ENCODE data around the gene C2orf72. TPM values are rescaled to one million over a fixed set of nuclear protein-coding genes. Genes with fewer than 3 reads are reported as not detected.

The C2orf72 gene
- total RNA-seq (0.62 TPM), polyA plus RNA-seq (ENCODE audit: insufficient read depth in 1 of 8, insufficient read length in 8 of 8, low replicate concordance in 1 of 8) (1 to 10 TPM in 2 of 8 donors, under 1 TPM in 6; 0.44 to 2.1 (median 0.65) TPM)
- long read RNA-seq, donor 1, result 0 reads
- long read RNA-seq, donor 2, result 0 reads
- long read RNA-seq, donor 3, result 0 reads
- long read RNA-seq, donor 4, result 0 reads
- long read RNA-seq, donor 5, partial matches to known transcripts, result 0 of 1 reads
- long read RNA-seq, donor 5, other reads (novel, unspliced or antisense), result 0 of 1 reads
- long read RNA-seq, donor 6, result 0 reads
- long read RNA-seq, donor 7, partial matches to known transcripts, result 0 of 1 reads
- long read RNA-seq, donor 7, other reads (novel, unspliced or antisense), result 0 of 1 reads
- long read RNA-seq, donor 8, result 0 reads
- long read RNA-seq, donor 9, result 0 reads
- long read RNA-seq, donor 10, result 0 reads
- long read RNA-seq, donor 11, result 0 reads

DNA sequence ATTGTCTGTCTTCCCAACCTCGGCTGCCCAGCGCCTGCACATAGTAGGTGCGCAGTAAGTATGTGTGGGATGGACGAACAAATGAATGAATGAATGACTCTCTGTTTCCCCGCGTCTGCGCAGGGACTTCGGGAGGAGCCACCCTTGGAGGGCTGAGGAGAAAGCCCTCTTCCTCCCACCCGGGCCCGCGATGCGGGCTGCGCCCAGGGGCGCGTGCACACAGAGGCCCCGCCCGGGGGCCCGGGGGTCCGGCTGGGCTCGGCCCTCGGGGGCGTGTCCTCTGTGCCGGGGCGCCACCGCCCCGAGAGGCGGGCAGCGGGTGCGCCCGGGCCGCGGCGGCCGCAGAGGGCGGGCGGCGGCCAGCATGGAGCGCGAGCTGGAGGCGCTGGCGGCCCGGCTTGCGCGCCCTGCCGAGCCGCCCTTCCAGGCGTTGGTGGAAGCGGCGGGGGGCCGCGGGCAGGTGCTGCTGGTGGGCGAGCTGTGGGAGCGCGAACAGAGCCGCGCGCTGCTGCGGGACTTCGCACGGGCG, at the start of gene C2orf72:
TSS of gene C2orf72 (plus strand) at position 322 of the 529 bp plus-strand sequence. CDS start at position 365, 43 bp downstream.
- Histone ChIP-seq H3K4me1 (ENCODE audit: control insufficient read depth, insufficient read depth, low read length) (peaks cover 2% of the 10 kb centered on the region), H3K27me3 (ENCODE audit: control insufficient read depth, insufficient read depth, low read length) (peaks cover 73% of the 10 kb centered on the region), H3K4me3 (ENCODE audit: low read length) (no peak within 1 kb of the TSS), H3K36me3 (ENCODE audit: control insufficient read depth, insufficient read depth, low read length) (no peaks in the 10 kb centered on the region), H3K27ac (ENCODE audit: low read length) (no peak within 1 kb of the TSS), H3K9me3 (replicated peaks; ENCODE audit: control insufficient read depth, low read depth, low read length) (no peaks in the 10 kb centered on the region)
- DNase-seq, result no peak
- under 1% methylated on average over 57 of the region's 61 CpGs for WGBS (ENCODE audit: insufficient coverage)

DNA sequence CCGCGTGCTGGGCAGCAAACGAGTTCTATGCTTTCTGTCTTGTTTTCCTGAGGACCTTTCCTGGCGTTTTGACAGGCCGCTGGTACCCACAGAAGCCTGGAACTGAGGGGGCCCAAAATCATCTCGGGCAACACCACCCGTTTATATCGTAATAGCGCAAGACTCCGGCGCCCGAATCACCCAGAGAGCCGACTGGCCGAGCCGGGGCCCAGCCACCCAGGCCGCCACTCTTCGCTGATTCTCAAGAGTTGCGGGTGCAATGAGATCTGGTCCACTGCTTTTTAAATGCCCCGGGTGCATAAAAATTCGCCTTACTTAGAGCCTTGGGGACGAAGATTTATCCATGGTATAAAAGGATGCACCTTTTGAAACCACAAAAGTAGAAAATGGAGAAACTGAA, 47.6 kb upstream of the C2orf72 start:
- H3K27me3 ChIP-seq (ENCODE audit: control insufficient read depth, insufficient read depth, low read length), result peaks cover 43% of the 10 kb centered on the region
- no peaks in the 10 kb centered on the region for H3K36me3 ChIP-seq (ENCODE audit: control insufficient read depth, insufficient read depth, low read length)
- H3K4me1 ChIP-seq (ENCODE audit: control insufficient read depth, insufficient read depth, low read length), result peaks cover 3% of the 10 kb centered on the region
- 98% methylated on average over 18 of the region's 21 CpGs for WGBS (ENCODE audit: insufficient coverage)
- no peaks in the 10 kb centered on the region for H3K9me3 ChIP-seq (replicated peaks; ENCODE audit: control insufficient read depth, low read depth, low read length)
- no peak overlapping the region for H3K4me3 ChIP-seq (ENCODE audit: low read length)
- no peak for DNase-seq
- H3K27ac ChIP-seq (ENCODE audit: low read length), result no peak overlapping the region

- peaks cover 3% of the 10 kb centered on the region for H3K4me1 ChIP-seq (ENCODE audit: control insufficient read depth, insufficient read depth, low read length)
- peaks cover 43% of the 10 kb centered on the region for H3K27me3 ChIP-seq (ENCODE audit: control insufficient read depth, insufficient read depth, low read length)
- no peaks in the 10 kb centered on the region for H3K36me3 ChIP-seq (ENCODE audit: control insufficient read depth, insufficient read depth, low read length)
- H3K4me3 ChIP-seq (ENCODE audit: low read length), result no peak overlapping the region
- no peak for DNase-seq
- WGBS (ENCODE audit: insufficient coverage), result 38% methylated on average over 66 of the region's 70 CpGs
- no peak overlapping the region for H3K27ac ChIP-seq (ENCODE audit: low read length)
- no peaks in the 10 kb centered on the region for H3K9me3 ChIP-seq (replicated peaks; ENCODE audit: control insufficient read depth, low read depth, low read length)
These were observed 47.0 kb upstream of the C2orf72 start for GRCh38 chr2:230990131-230990898.

DNA sequence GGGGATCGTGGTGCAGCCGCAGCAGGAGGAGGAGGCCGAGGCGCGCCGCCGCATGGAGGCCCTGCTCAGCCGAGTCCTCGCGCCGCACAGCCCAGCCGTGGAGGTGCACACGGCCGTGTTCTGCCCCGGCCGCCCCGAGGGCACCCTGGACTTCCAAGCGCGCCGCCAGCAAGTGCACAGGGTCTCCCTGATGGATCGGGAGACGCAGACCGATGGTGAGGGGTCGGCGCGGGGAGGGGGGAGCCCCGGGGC, 46.5 kb upstream of the C2orf72 start:
- no peak overlapping the region for H3K4me3 ChIP-seq (ENCODE audit: low read length)
- H3K36me3 ChIP-seq (ENCODE audit: control insufficient read depth, insufficient read depth, low read length), result no peaks in the 10 kb centered on the region
- peaks cover 43% of the 10 kb centered on the region for H3K27me3 ChIP-seq (ENCODE audit: control insufficient read depth, insufficient read depth, low read length)
- H3K9me3 ChIP-seq (replicated peaks; ENCODE audit: control insufficient read depth, low read depth, low read length), result no peaks in the 10 kb centered on the region
- 36% methylated on average over 26 of the region's 27 CpGs for WGBS (ENCODE audit: insufficient coverage)
- H3K4me1 ChIP-seq (ENCODE audit: control insufficient read depth, insufficient read depth, low read length), result peaks cover 3% of the 10 kb centered on the region
- no peak overlapping the region for H3K27ac ChIP-seq (ENCODE audit: low read length)
- DNase-seq, result no peak

DNA sequence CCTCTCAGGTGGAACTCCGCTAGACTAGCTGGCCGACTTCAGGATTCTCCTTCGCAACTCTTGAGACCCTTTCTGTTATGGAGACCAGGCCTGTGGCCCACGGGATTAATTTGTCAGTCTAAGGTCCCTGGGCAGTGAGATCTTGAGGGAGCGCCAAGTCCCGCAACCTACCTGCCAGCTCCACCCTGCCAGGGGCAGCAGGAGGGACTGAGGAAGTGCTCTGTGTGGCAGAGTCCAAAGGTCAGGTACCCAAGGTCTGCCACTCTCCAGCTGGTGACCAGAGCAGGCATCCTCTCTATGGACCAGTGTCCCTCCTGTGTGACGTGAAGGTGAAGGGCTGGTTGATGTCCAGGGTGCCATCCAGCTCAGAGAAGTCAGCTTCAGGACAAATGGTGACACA, 45.7 kb upstream of the C2orf72 start:
- Histone ChIP-seq H3K9me3 (replicated peaks; ENCODE audit: control insufficient read depth, low read depth, low read length) (no peaks in the 10 kb centered on the region), H3K36me3 (ENCODE audit: control insufficient read depth, insufficient read depth, low read length) (no peaks in the 10 kb centered on the region), H3K4me3 (ENCODE audit: low read length) (no peak overlapping the region), H3K27me3 (ENCODE audit: control insufficient read depth, insufficient read depth, low read length) (peaks cover 40% of the 10 kb centered on the region), H3K27ac (ENCODE audit: low read length) (no peak overlapping the region), H3K4me1 (ENCODE audit: control insufficient read depth, insufficient read depth, low read length) (peaks cover 3% of the 10 kb centered on the region)
- 81% methylated on average over 5 of the region's 7 CpGs for WGBS (ENCODE audit: insufficient coverage)
- no peak for DNase-seq

GRCh38 chr2:230995821-230996220, 41.5 kb upstream of the C2orf72 start, which contains the start of gene SPATA3:
SPATA3 (plus strand) TSS chr2:230996121; CDS start chr2:230996234, 113 bp downstream.
- no peaks in the 10 kb centered on the region for H3K36me3 ChIP-seq (ENCODE audit: control insufficient read depth, insufficient read depth, low read length)
- WGBS (ENCODE audit: insufficient coverage), result 81% methylated on average over 8 of the region's 9 CpGs
- H3K27ac ChIP-seq (ENCODE audit: low read length), result no peak within 1 kb of the TSS
- H3K4me1 ChIP-seq (ENCODE audit: control insufficient read depth, insufficient read depth, low read length), result no peaks in the 10 kb centered on the region
- H3K4me3 ChIP-seq (ENCODE audit: low read length), result no peak within 1 kb of the TSS
- peaks cover 33% of the 10 kb centered on the region for H3K27me3 ChIP-seq (ENCODE audit: control insufficient read depth, insufficient read depth, low read length)
- no peaks in the 10 kb centered on the region for H3K9me3 ChIP-seq (replicated peaks; ENCODE audit: control insufficient read depth, low read depth, low read length)
- no peak for DNase-seq

GRCh38 chr2:230996661-230997060, 40.7 kb upstream of the C2orf72 start:
- H3K27ac ChIP-seq (ENCODE audit: low read length), result no peak overlapping the region
- H3K4me3 ChIP-seq (ENCODE audit: low read length), result no peak overlapping the region
- H3K36me3 ChIP-seq (ENCODE audit: control insufficient read depth, insufficient read depth, low read length), result no peaks in the 10 kb centered on the region
- no peak for DNase-seq
- peaks cover 26% of the 10 kb centered on the region for H3K27me3 ChIP-seq (ENCODE audit: control insufficient read depth, insufficient read depth, low read length)
- no peaks in the 10 kb centered on the region for H3K9me3 ChIP-seq (replicated peaks; ENCODE audit: control insufficient read depth, low read depth, low read length)
- H3K4me1 ChIP-seq (ENCODE audit: control insufficient read depth, insufficient read depth, low read length), result no peaks in the 10 kb centered on the region

GRCh38 chr2:230998882-230999281, 38.4 kb upstream of the C2orf72 start:
- Histone ChIP-seq H3K36me3 (ENCODE audit: control insufficient read depth, insufficient read depth, low read length) (no peaks in the 10 kb centered on the region), H3K27ac (ENCODE audit: low read length) (no peak overlapping the region), H3K4me1 (ENCODE audit: control insufficient read depth, insufficient read depth, low read length) (no peaks in the 10 kb centered on the region), H3K9me3 (replicated peaks; ENCODE audit: control insufficient read depth, low read depth, low read length) (no peaks in the 10 kb centered on the region), H3K4me3 (ENCODE audit: low read length) (no peak overlapping the region), H3K27me3 (ENCODE audit: control insufficient read depth, insufficient read depth, low read length) (peaks cover 23% of the 10 kb centered on the region)
- no peak for DNase-seq
- WGBS (ENCODE audit: insufficient coverage), result no CpG with 5 or more reads among the region's 2 CpGs

DNA sequence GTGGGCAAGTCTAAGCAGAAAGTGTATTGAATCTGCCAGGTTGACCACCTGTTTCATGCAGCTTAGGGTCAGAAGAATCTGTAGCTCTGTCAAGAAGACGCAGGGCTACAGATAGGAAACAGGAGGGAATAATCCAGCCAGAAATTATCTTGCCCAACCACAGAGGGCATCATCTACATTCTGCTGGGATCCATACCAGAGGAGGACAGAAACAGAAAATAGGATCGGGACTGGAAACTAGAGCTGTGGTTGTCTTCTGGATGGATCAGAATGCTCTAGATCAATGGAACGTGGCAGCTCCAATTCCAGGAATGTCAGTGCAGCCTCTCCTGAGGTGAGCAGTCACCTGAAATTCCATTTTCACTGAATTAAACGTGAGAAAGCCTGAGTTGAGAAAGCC, 37.8 kb upstream of the C2orf72 start:
- peaks cover 23% of the 10 kb centered on the region for H3K27me3 ChIP-seq (ENCODE audit: control insufficient read depth, insufficient read depth, low read length)
- no peak overlapping the region for H3K27ac ChIP-seq (ENCODE audit: low read length)
- no peak overlapping the region for H3K4me3 ChIP-seq (ENCODE audit: low read length)
- no peaks in the 10 kb centered on the region for H3K9me3 ChIP-seq (replicated peaks; ENCODE audit: control insufficient read depth, low read depth, low read length)
- 88% methylated on average over 1 of the region's 4 CpGs for WGBS (ENCODE audit: insufficient coverage)
- H3K36me3 ChIP-seq (ENCODE audit: control insufficient read depth, insufficient read depth, low read length), result no peaks in the 10 kb centered on the region
- DNase-seq, result no peak
- no peaks in the 10 kb centered on the region for H3K4me1 ChIP-seq (ENCODE audit: control insufficient read depth, insufficient read depth, low read length)

DNA sequence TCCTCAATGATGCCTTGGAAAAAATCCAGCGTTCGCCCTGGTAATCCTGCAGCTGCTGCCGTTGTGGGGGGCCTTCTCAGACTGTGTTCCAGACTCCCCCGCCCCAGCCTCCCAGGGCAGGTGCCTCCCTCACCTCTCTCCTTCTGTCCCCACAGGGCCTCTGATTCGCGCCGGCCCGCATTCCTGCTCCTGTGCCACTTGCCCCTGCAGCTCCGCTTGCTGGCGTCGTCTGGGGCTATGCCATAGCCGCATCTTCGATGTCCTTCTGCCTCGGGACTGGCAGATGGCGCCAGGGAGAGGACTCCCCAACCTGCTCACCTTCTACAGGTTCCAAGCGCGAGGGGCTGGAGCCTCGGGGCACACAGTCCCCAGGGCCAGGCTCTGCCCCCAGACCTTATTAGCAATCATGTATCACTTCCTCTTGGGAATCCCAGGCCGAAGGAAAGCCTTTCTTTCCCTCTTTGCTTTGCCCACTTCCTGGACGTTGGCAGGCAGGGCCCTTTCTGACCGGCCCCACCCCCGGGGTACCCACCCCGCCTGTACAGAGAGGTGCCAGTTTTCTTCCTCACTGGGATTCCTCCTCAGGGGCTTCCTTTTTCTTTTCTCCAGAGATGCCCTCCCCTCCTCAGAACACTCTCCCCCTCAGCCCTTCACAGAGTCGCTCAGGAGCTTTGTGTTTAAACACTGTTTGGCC, 37.0 kb upstream of the C2orf72 start:
- H3K27me3 ChIP-seq (ENCODE audit: control insufficient read depth, insufficient read depth, low read length), result peaks cover 23% of the 10 kb centered on the region
- 30% methylated on average over 23 of the region's 24 CpGs for WGBS (ENCODE audit: insufficient coverage)
- H3K4me3 ChIP-seq (ENCODE audit: low read length), result no peak overlapping the region
- no peaks in the 10 kb centered on the region for H3K36me3 ChIP-seq (ENCODE audit: control insufficient read depth, insufficient read depth, low read length)
- DNase-seq, result no peak
- H3K9me3 ChIP-seq (replicated peaks; ENCODE audit: control insufficient read depth, low read depth, low read length), result no peaks in the 10 kb centered on the region
- H3K4me1 ChIP-seq (ENCODE audit: control insufficient read depth, insufficient read depth, low read length), result no peaks in the 10 kb centered on the region
- no peak overlapping the region for H3K27ac ChIP-seq (ENCODE audit: low read length)
